Activated CD8-positive, alpha-beta memory T cell treated with anti-CD3 and anti-CD28 coated beads for 24 hours (primary cell): ENCODE results near the gene MYH2.

Experiments
- DNase-seq: peaks from one replicate; pipeline ENCODE4 v3.0.0-alpha.2; 2020

The MYH2 gene

GRCh38 chr17:10513299-10514067 lies 36.0 kb downstream of the MYH2 start:
- no peak for DNase-seq

GRCh38 chr17:10512856-10513255 lies 36.6 kb downstream of the MYH2 start:
- DNase-seq: no peak

GRCh38 chr17:10499950-10500349 lies 49.5 kb downstream of the MYH2 start:
- no peak for DNase-seq

- DNase-seq: no peak
Measured at GRCh38 chr17:10492004-10492403, 57.5 kb downstream of the MYH2 start.

GRCh38 chr17:10482252-10482651 lies 67.2 kb downstream of the MYH2 start:
- no peak for DNase-seq

GRCh38 chr17:10477701-10478100 lies 71.8 kb downstream of the MYH2 start:
- no peak for DNase-seq

- DNase-seq: no peak
Measured at GRCh38 chr17:10474536-10474935, 74.9 kb downstream of the MYH2 start.

- no peak for DNase-seq
Measured at GRCh38 chr17:10471858-10472257, 77.6 kb downstream of the MYH2 start.
